NCI-H2196 treated with DMSO at 0.1 percent for 48 hours (cell line): ENCODE measurements around the gene NR1I3.
A peak's percentile ranks its signal among the peaks of the same experiment; 100 is the strongest.
"Not testable (repeated sequence)": the region's sequence is repeated elsewhere in the genome, so short reads cannot be mapped to it uniquely, and the experiment has no call there.

Source experiments
- DNase-seq: peaks from one replicate; lab custom pipeline; 2025; ENCODE audit not compliant: unreplicated experiment; lab: John Stamatoyannopoulos, UW

NR1I3 gene

GRCh38 chr1:161238039-161238473, at the start of gene NR1I3:
Gene NR1I3 (minus strand): TSS chr1:161238203. CDS start chr1:161236565, 1,638 bp downstream.
- DNase-seq: no peak

GRCh38 chr1:161287482-161288054, 49.6 kb upstream of the NR1I3 start:
- DNase-seq: no peak

- no peak for DNase-seq
Observed at GRCh38 chr1:161285521-161285920, 47.5 kb upstream of the NR1I3 start.

GRCh38 chr1:161285113-161285512, 47.1 kb upstream of the NR1I3 start:
- DNase-seq: no peak

GRCh38 chr1:161282991-161283390, 45.0 kb upstream of the NR1I3 start:
- no peak for DNase-seq

- DNase-seq: no peak
Observed at GRCh38 chr1:161274874-161275273, 36.9 kb upstream of the NR1I3 start.

- DNase-seq: no peak
Observed at GRCh38 chr1:161273402-161273801, 35.4 kb upstream of the NR1I3 start.

GRCh38 chr1:161267321-161267720, 29.3 kb upstream of the NR1I3 start:
- DNase-seq: no peak

GRCh38 chr1:161266836-161267235, 28.8 kb upstream of the NR1I3 start:
- DNase-seq: no peak

GRCh38 chr1:161266202-161266601, 28.2 kb upstream of the NR1I3 start:
- DNase-seq: no peak

GRCh38 chr1:161265305-161265704, 27.3 kb upstream of the NR1I3 start:
- no peak for DNase-seq

GRCh38 chr1:161261261-161262235, 23.5 kb upstream of the NR1I3 start:
- DNase-seq: no peak

GRCh38 chr1:161260376-161261260, 22.6 kb upstream of the NR1I3 start:
- DNase-seq: no peak

GRCh38 chr1:161259765-161260164, 21.8 kb upstream of the NR1I3 start:
- DNase-seq: no peak

- DNase-seq: no peak
Observed at GRCh38 chr1:161259345-161259702, 21.3 kb upstream of the NR1I3 start.

GRCh38 chr1:161258439-161259344, 20.7 kb upstream of the NR1I3 start, which contains the start of gene PCP4L1:
Gene PCP4L1 (plus strand): TSS chr1:161258745. CDS start chr1:161258975, 230 bp downstream.
- DNase-seq: peak; percentile 26

- not testable (repeated sequence) for DNase-seq
Observed at GRCh38 chr1:161257109-161257508, 19.1 kb upstream of the NR1I3 start.

GRCh38 chr1:161255955-161256520, 18.0 kb upstream of the NR1I3 start:
- not testable (repeated sequence) for DNase-seq

- DNase-seq: not testable (repeated sequence)
Observed at GRCh38 chr1:161255302-161255701, 17.3 kb upstream of the NR1I3 start.

GRCh38 chr1:161251579-161251978, 13.6 kb upstream of the NR1I3 start:
- DNase-seq: no peak
